ENCODE data around the gene DAB2IP.
A peak's percentile ranks its signal among the peaks of the same experiment; 100 is the strongest.

GRCh38 chr9:121703014-121703734, 51.7 kb downstream of the DAB2IP start:
- TF ChIP-seq, protein P1, sequence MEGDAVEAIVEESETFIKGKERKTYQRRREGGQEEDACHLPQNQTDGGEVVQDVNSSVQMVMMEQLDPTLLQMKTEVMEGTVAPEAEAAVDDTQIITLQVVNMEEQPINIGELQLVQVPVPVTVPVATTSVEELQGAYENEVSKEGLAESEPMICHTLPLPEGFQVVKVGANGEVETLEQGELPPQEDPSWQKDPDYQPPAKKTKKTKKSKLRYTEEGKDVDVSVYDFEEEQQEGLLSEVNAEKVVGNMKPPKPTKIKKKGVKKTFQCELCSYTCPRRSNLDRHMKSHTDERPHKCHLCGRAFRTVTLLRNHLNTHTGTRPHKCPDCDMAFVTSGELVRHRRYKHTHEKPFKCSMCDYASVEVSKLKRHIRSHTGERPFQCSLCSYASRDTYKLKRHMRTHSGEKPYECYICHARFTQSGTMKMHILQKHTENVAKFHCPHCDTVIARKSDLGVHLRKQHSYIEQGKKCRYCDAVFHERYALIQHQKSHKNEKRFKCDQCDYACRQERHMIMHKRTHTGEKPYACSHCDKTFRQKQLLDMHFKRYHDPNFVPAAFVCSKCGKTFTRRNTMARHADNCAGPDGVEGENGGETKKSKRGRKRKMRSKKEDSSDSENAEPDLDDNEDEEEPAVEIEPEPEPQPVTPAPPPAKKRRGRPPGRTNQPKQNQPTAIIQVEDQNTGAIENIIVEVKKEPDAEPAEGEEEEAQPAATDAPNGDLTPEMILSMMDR (IDR thresholded peaks at IDR 0.05; ENCODE audit: low read depth, low read length, poor library complexity, severe bottlenecking) = peak; percentile 48
- TF ChIP-seq EZH2phosphoT487 (IDR thresholded peaks at IDR 0.05; ENCODE audit: borderline replicate concordance, low read length) = no peak
